A549 (cell line): ENCODE data around the gene ITGB3. TPM values are rescaled to one million over a fixed set of nuclear protein-coding genes. Genes with fewer than 3 reads are reported as not detected.

Experiments used
- ATAC-seq, 2 experiments: fragments of 200-7000 bp in 1 of 2; fragments of >200 bp in 1 of 2; cut with Nextera tagmentation in 1 of 2; cut with Tn5 transposase in 1 of 2; 3 replicates each; pipeline versions ENCODE4 v1.8.0 to v1.9.1; 2018 to 2020; ENCODE audit warnings: mild to moderate bottlenecking in 1 of 2, moderate library complexity in 1 of 2
- CTCF ChIA-PET: fragments of 300-600 bp; sonication (Branson Sonifier 250); formaldehyde crosslinking; extraction: SDS; loops from one replicate; lab custom pipeline; 2021; ENCODE audit warnings: antibody characterized with exemption, inconsistent platforms; lab: Yijun Ruan, JAX
- POLR2A ChIA-PET: fragments of 350-600 bp; formaldehyde crosslinking; extraction: SDS; loops from one replicate; lab custom pipeline; 2021; ENCODE audit warnings: antibody characterized with exemption, inconsistent platforms; lab: Yijun Ruan, JAX
- DNase-seq, 2 experiments: peaks; one replicate each; pipeline versions ENCODE4 v3.0.0 to v3.0.0-alpha.2; 2011 to 2016; ENCODE audit warnings: low read depth in 1 of 2, low spot score in 1 of 2
- FAIRE-seq: peaks from 2 replicates; lab custom pipeline; 2011; peaks lifted over from hg19 to GRCh38; lab: Jason Lieb, UNC
- H3K27ac ChIP-seq, 2 experiments: fragments of >200 bp; sonication (Bioruptor Twin); formaldehyde crosslinking; 3 replicates each; pipeline ENCODE4 v1.5.1; 2016 to 2017
- H3K4me1 ChIP-seq: fragments of >200 bp; sonication (Bioruptor Twin); formaldehyde crosslinking; 3 replicates; pipeline ENCODE4 v1.6.1; 2016
- H3K4me2 ChIP-seq: fragments of >200 bp; sonication (Bioruptor Twin); formaldehyde crosslinking; 3 replicates; pipeline ENCODE4 v1.6.1; 2016
- H3K4me3 ChIP-seq: fragments of >200 bp; sonication (Bioruptor Twin); formaldehyde crosslinking; 3 replicates; pipeline ENCODE4 v1.5.1; 2016
- H3K9me3 ChIP-seq: fragments of >200 bp; sonication (Bioruptor Twin); formaldehyde crosslinking; 3 replicates; pipeline ENCODE4 v1.6.1; 2016
- CBX8 ChIP-seq: fragments of 200-600 bp; sonication (generic); IDR thresholded peaks from 2 replicates; pipeline ENCODE4 v1.6.1; 2016
- CEBPB ChIP-seq, 2 experiments: fragments of >200 bp in 1 of 2; sonication (Bioruptor Twin) in 1 of 2; formaldehyde crosslinking in 1 of 2; IDR thresholded peaks; 2 replicates each; pipeline ENCODE4 v1.6.1; 2012 to 2016
- CHD2 ChIP-seq: fragments of 150-350 bp; IDR thresholded peaks from 2 replicates; pipeline ENCODE4 v1.6.1; 2014; ENCODE audit warnings: low read length; ENCODE audit not compliant: partially characterized antibody
- CHD4 ChIP-seq: fragments of 200-600 bp; sonication (generic); IDR thresholded peaks from 2 replicates; pipeline ENCODE4 v1.6.1; 2016; ENCODE audit warnings: antibody characterized with exemption, mild to moderate bottlenecking, borderline replicate concordance
- EHF ChIP-seq: fragments of 250-450 bp; sonication (Bioruptor Pico); IDR thresholded peaks from 2 replicates; pipeline ENCODE4 v1.5.0; 2020; ENCODE audit warnings: mild to moderate bottlenecking
- ELK1 ChIP-seq: fragments of 150-350 bp; IDR thresholded peaks from 2 replicates; pipeline ENCODE4 v1.6.1; 2014; ENCODE audit warnings: low read depth, mild to moderate bottlenecking, low read length
- EP300 ChIP-seq, 2 experiments: fragments of >200 bp; sonication (Bioruptor Twin); formaldehyde crosslinking; IDR thresholded peaks; 2 replicates in 1 of 2; 3 replicates in 1 of 2; pipeline ENCODE4 v1.6.1; 2016 to 2017
- ESRRA ChIP-seq: fragments of 150-350 bp; IDR thresholded peaks from 2 replicates; pipeline ENCODE4 v1.6.1; 2014; ENCODE audit warnings: mild to moderate bottlenecking, low read length, borderline replicate concordance
- FOSB ChIP-seq: fragments of 250-450 bp; sonication (Bioruptor Pico); IDR thresholded peaks from 2 replicates; pipeline ENCODE4 v1.5.0; 2020; ENCODE audit warnings: mild to moderate bottlenecking, moderate library complexity
- FOSL2 ChIP-seq, 2 experiments: fragments of 450-650 bp in 1 of 2; fragments of >200 bp in 1 of 2; sonication (Bioruptor Twin) in 1 of 2; formaldehyde crosslinking; IDR thresholded peaks; 2 replicates each; pipeline versions ENCODE4 v1.5.0 to v1.6.1; 2016 to 2020; ENCODE audit warnings: mild to moderate bottlenecking in 1 of 2, moderate library complexity in 1 of 2
- HDAC2 ChIP-seq: fragments of 200-600 bp; sonication (generic); IDR thresholded peaks from 2 replicates; pipeline ENCODE4 v1.6.1; 2016
- HEYL ChIP-seq: fragments of 250-450 bp; sonication (Bioruptor Pico); IDR thresholded peaks from 2 replicates; pipeline ENCODE4 v1.8.0; 2021; ENCODE audit warnings: mild to moderate bottlenecking, moderate library complexity
- HMGXB4 ChIP-seq: fragments of 250-450 bp; sonication (Bioruptor Pico); IDR thresholded peaks from 2 replicates; pipeline ENCODE4 v1.5.0; 2021; ENCODE audit warnings: mild to moderate bottlenecking, moderate library complexity, borderline replicate concordance
- HOXB13 ChIP-seq: fragments of 250-450 bp; sonication (Bioruptor Pico); IDR thresholded peaks from 2 replicates; pipeline ENCODE4 v1.5.0; 2020; ENCODE audit warnings: low read depth, mild to moderate bottlenecking, moderate library complexity
- JUNB ChIP-seq: fragments of >200 bp; sonication (Bioruptor Twin); formaldehyde crosslinking; IDR thresholded peaks from 2 replicates; pipeline ENCODE4 v1.6.1; 2016
- KDM1A ChIP-seq: fragments of 200-600 bp; sonication (generic); IDR thresholded peaks from 2 replicates; pipeline ENCODE4 v1.6.1; 2016; ENCODE audit warnings: low read depth, mild to moderate bottlenecking
- MAFK ChIP-seq: fragments of 450-650 bp; IDR thresholded peaks from 2 replicates; pipeline ENCODE4 v1.6.1; 2014; ENCODE audit not compliant: partially characterized antibody
- MYC ChIP-seq: IDR thresholded peaks from 2 replicates; pipeline ENCODE4 v1.6.1; 2012; ENCODE audit warnings: mild to moderate bottlenecking, inconsistent platforms, low read length, improper control_type of control experiment, borderline replicate concordance
- PHF8 ChIP-seq: fragments of 200-600 bp; sonication (generic); IDR thresholded peaks from 2 replicates; pipeline ENCODE4 v1.6.1; 2016; ENCODE audit warnings: low read depth, mild to moderate bottlenecking, antibody characterized with exemption, moderate library complexity, borderline replicate concordance
- POLR2A ChIP-seq: IDR thresholded peaks from 2 replicates; pipeline ENCODE4 v1.6.1; 2012; ENCODE audit warnings: mild to moderate bottlenecking, low read length
- RCOR1 ChIP-seq: fragments of 150-350 bp; IDR thresholded peaks from 2 replicates; pipeline ENCODE4 v1.6.1; 2014; ENCODE audit warnings: antibody characterized with exemption, low read length, low read depth
- RFX5 ChIP-seq: fragments of 450-650 bp; IDR thresholded peaks from 2 replicates; pipeline ENCODE4 v1.7.1; 2014; ENCODE audit warnings: antibody characterized with exemption, mild to moderate bottlenecking, moderate library complexity
- RNF2 ChIP-seq: fragments of 200-600 bp; sonication (generic); IDR thresholded peaks from 2 replicates; pipeline ENCODE4 v1.6.1; 2016; ENCODE audit warnings: low read depth, mild to moderate bottlenecking, antibody characterized with exemption, moderate library complexity, borderline replicate concordance
- SMC3 ChIP-seq: fragments of >200 bp; sonication (Bioruptor Twin); formaldehyde crosslinking; IDR thresholded peaks from 3 replicates; pipeline ENCODE4 v1.6.1; 2018; ENCODE audit warnings: inconsistent platforms
- SREBF2 ChIP-seq: fragments of 450-650 bp; IDR thresholded peaks from 2 replicates; pipeline ENCODE4 v1.6.1; 2014; ENCODE audit warnings: mild to moderate bottlenecking, moderate library complexity
- ZFP36 ChIP-seq: fragments of 450-650 bp; IDR thresholded peaks from 2 replicates; pipeline ENCODE4 v1.6.1; 2014; ENCODE audit warnings: borderline replicate concordance; ENCODE audit not compliant: partially characterized antibody
- WGBS: methylation state at CpG from one replicate; pipeline ENCODE4 v1.1.6; 2017; ENCODE audit errors: missing lambda C conversion rate; 5-methylcytosine and 5-hydroxymethylcytosine counted together
- polyA plus RNA-seq, 4 experiments: library from polyadenylated mRNA; depleted of rRNA in 3 of 4; stranded (reverse); fragments of >200 nt; fragmentation: RNase III in 1 of 4; extraction: RNeasy Plus Mini Kit Qiagen cat#74134 plus additional on column Dnase treatment in 1 of 4; gene quantifications; 2 replicates in 3 of 4; 3 replicates in 1 of 4; pipeline ENCODE4 v1.2.3, GENCODE V29; 2011 to 2017
- TF ChIP-seq, protein P1 (sequence below): fragments of >200 bp; sonication (Bioruptor Twin); formaldehyde crosslinking; IDR thresholded peaks from 3 replicates; pipeline ENCODE4 v1.6.1; 2016

ITGB3 gene
- polyA plus RNA-seq, 2 of the 4 experiments (the other 2 are of a cell fraction): 0.34 to 5.0 TPM

DNA sequence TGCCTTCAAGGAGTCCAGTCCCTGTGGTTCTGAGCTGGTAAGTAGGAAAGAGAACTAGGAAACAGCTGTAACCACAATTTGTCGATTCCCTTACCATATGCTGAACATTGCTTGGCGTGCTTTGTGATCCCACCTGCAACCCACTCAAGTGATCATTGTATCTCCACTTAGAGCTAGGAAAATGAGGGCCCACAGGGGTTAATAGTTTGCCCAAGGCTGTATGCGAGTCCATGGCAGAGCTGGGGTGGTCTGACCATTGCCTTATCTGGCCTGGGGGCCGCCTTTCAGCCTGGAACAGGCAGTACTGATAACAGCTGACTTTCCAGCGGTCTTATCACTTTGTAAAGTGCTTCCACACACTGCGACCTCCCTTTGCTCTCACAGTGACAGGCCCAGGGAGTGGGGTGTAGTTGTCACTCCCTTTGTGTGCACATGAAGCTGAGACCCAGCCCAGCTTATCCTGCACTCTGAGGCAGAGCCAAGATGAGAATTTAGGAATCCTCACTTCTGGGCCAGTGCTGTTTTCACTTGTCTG is 34.7 kb upstream of the ITGB3 start:
- H3K4me1 ChIP-seq: no peaks in the 10 kb centered on the region
- no peak overlapping the region for H3K4me3 ChIP-seq
- WGBS: 65% methylated on average over 6 of the region's 6 CpGs
- ChIA-PET CTCF (interaction anchor here (0.7 to 8.6 kb wide), 3 partner anchors 11 to 236 kb away, joined by 3 to 44 read pairs (median 29); no protein-coding TSS in a partner anchor), POLR2A (interaction anchor here (0.8 kb wide), 1 partner anchor 30 kb away, joined by 6 read pairs; no protein-coding TSS in a partner anchor)
- no peak for FAIRE-seq
- DNase-seq: no peak
- TF ChIP-seq HEYL (no peak), FOSL2 (IDR thresholded peaks at IDR 0.05) (no peak), FOSL2 (CRISPR knock-in tag; IDR thresholded peaks at IDR 0.05) (no peak), CHD4 (no peak), ZFP36 (no peak), JUNB (no peak), SREBF2 (no peak), PHF8 (no peak), ESRRA (no peak), KDM1A (no peak), HMGXB4 (CRISPR knock-in tag) (no peak), CBX8 (no peak), HOXB13 (CRISPR knock-in tag) (no peak), CEBPB (IDR thresholded peaks at IDR 0.05) (no peak), HDAC2 (no peak), RCOR1 (no peak), SMC3 (no peak), MAFK (no peak), ELK1 (no peak), EHF (no peak)
- TF ChIP-seq, protein P1, sequence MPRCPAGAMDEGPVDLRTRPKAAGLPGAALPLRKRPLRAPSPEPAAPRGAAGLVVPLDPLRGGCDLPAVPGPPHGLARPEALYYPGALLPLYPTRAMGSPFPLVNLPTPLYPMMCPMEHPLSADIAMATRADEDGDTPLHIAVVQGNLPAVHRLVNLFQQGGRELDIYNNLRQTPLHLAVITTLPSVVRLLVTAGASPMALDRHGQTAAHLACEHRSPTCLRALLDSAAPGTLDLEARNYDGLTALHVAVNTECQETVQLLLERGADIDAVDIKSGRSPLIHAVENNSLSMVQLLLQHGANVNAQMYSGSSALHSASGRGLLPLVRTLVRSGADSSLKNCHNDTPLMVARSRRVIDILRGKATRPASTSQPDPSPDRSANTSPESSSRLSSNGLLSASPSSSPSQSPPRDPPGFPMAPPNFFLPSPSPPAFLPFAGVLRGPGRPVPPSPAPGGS: no peak
- ATAC-seq: no peak; a peak in 1 of 6 replicates
- no peaks in the 10 kb centered on the region for H3K9me3 ChIP-seq
- H3K4me2 ChIP-seq: no peak overlapping the region
- H3K27ac ChIP-seq: no peak overlapping the region

DNA sequence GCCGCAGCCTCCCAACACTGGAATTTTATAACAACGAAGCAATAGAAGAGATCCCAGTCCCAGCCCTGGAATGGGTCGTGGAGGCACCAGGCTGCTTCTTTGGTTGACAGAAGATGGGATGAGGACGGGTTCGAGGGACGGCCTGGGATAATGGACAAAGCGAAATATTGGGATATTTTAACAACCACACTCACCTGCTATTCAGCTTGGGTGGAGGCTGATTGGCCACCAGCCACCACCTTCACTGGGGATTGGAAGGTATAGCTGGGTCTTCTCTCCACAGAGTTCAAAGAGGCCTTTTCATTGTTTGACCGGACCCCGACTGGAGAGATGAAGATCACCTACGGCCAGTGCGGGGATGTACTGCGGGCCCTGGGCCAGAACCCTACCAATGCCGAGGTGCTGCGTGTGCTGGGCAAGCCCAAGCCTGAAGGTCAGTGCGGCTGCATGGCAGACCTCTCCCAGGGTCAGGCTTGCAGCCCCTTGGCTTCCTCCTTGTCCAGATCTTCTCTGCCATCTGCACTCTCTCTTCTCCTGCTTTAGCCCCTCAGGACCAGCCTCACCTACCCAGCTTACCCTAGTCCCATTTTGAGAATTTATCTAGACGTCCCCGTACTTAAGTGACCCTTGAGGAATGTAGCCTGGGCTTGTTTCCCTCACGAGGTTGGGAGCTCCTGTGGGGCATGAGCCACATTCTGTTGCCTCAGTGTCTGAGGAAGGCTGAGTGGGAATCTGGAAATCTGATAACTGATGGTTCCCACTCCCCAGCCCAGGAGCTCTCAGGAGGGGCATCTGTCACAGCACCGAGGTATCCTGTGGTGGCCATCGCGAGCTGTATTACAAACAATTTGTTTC is 33.8 kb upstream of the ITGB3 start:
- TF ChIP-seq EP300 (IDR thresholded peaks at IDR 0.05): no peak
- no peak for TF ChIP-seq ELK1
- TF ChIP-seq HEYL: no peak
- no peak for TF ChIP-seq CHD2
- no peak for TF ChIP-seq RFX5
- no peak for TF ChIP-seq MYC
- no peak for TF ChIP-seq RNF2
- no peak for TF ChIP-seq FOSB (CRISPR knock-in tag)
- no peak for TF ChIP-seq POLR2A
- no peak for TF ChIP-seq KDM1A
- TF ChIP-seq SMC3: no peak
- TF ChIP-seq SREBF2: no peak
- TF ChIP-seq CHD4: no peak
- ATAC-seq (peak in 1 of 2 experiments; percentile 26; a peak in 3 of 6 replicates), FAIRE-seq (no peak), DNase-seq (no peak)
- H3K9me3 ChIP-seq: 0 out of 3 replicates have a peak, but pooled peaks cover 6% of the 10 kb centered on the region
- 79% methylated on average over 20 of the region's 21 CpGs for WGBS
- H3K4me2 ChIP-seq: no peak overlapping the region
- H3K4me3 ChIP-seq: no peak overlapping the region
- CTCF ChIA-PET: interaction anchor here (0.7 to 8.6 kb wide), 3 partner anchors 10 to 277 kb away, joined by 4 to 44 read pairs (median 29); no protein-coding TSS in a partner anchor
- peaks cover 2% of the 10 kb centered on the region; the same call in 2 of the 3 replicates for H3K4me1 ChIP-seq
- H3K27ac ChIP-seq: no peak overlapping the region
- POLR2A ChIA-PET: interaction anchor here (0.8 kb wide), 1 partner anchor 30 kb away, joined by 6 read pairs; no protein-coding TSS in a partner anchor
